ENCODE data around the gene AKT1S1. TPM values are rescaled to one million over a fixed set of nuclear protein-coding genes. Genes with fewer than 3 reads are reported as not detected.

AKT1S1 gene
- total RNA-seq, 4 donors from 2014 or later = 2.6 to 26.7 (median 5.9) TPM

- H3K27me3 ChIP-seq = no peaks in the 10 kb centered on the region
- H3K4me3 ChIP-seq = no peak overlapping the region
- H3K4me1 ChIP-seq = no peaks in the 10 kb centered on the region
- H3K27ac ChIP-seq = no peak overlapping the region
- intact Hi-C loops (cut with DNase I; ENCODE audit: low total_unique reads) = no loop called here
- H3K9me3 ChIP-seq = no peaks in the 10 kb centered on the region
- TF ChIP-seq CTCF (IDR thresholded peaks at IDR 0.05) = no peak
- TF ChIP-seq POLR2A (IDR thresholded peaks at IDR 0.05) = no peak
- no peaks in the 10 kb centered on the region for H3K36me3 ChIP-seq
- no peak for DNase-seq
Observed at GRCh38 chr19:49923055-49924003, 46.2 kb upstream of the AKT1S1 start.

DNA sequence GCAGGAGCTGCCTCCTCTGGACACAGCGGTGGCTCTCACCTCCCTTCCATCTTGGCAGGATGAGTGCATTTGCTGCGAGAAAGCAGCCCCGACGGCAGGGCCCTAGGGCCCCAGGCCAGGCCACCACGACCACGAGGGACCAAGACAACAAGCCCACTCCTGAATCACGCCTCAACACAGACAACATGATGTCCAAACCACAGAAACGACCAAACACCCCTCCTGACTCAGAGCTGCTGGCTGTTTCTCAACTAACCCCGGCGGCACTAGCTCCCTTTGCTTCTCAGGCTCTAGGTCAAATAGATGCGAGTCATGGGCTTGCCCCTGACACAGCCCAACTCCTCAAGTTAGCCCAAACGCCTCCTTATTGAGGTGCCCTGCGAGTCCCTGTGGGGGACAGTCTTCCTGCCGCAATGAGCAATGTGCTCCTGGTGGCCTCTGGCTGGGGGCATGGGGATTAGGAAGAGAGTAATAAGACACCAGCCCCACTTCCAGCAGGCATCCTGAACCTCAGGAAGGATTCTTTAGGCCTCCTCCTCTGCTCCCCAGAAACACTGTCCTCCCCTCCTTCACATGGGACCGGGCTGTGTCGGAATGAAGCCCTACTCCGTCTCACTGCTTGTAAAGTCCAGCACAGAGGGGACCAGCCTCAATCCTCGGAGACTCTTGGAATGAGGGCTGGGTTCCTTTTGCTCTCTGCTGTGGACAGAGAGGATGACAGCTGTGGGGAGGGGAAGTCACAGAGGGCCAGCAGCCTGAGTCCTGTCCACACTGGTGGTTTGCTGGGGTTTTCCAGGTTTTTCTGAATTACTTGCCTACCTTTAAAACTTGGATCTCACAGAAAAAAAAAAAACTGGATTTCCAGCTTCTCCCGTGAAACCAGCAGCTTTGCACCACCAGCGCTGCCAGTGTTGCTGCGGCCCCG lies 45.0 kb upstream of the AKT1S1 start:
- Histone ChIP-seq H3K4me3 (no peak overlapping the region), H3K27ac (no peak overlapping the region), H3K9me3 (no peaks in the 10 kb centered on the region), H3K36me3 (no peaks in the 10 kb centered on the region), H3K27me3 (no peaks in the 10 kb centered on the region), H3K4me1 (no peaks in the 10 kb centered on the region)
- TF ChIP-seq CTCF (IDR thresholded peaks at IDR 0.05) = no peak
- TF ChIP-seq POLR2A (IDR thresholded peaks at IDR 0.05) = no peak
- intact Hi-C loops (cut with DNase I; ENCODE audit: low total_unique reads) = no loop called here
- DNase-seq = no peak

DNA sequence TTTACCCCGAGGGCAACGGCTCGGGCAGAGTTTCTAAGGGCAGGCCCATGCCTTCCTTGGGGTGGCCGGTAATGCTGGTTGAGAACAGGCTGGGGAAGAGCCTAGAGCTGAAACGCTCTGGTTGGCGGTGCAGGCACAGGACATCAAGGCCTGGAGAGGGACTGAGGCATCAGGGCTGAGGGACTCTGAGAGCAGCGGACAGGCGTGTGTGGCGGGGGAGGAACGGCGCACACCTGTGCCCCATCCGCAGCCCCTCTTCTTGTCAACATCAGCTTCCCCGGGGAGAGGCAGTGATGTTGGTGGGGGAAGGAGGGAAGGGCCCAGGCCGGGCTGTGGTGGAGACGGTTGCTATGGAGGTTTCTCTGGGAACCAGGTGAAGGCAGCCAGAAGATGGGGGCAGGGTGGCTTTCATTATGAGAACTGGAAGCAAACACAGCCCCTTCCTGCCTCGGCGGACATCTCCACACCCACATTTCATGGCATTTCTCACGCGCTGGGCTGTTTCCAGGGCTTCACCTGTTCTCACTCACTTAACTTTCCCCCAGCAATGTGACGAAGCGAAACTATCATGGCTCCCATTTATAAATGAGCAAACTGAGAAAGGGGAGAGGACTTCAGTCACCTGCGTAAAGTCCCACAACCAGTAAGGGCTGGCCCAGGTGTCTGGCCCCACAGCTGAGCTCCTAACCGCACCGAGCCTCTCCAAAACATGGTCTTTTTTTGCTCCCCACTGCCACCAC lies 43.6 kb upstream of the AKT1S1 start:
- no peaks in the 10 kb centered on the region for H3K36me3 ChIP-seq
- intact Hi-C loops (cut with DNase I; ENCODE audit: low total_unique reads) = no loop called here

GRCh38 chr19:49918089-49918488 lies 40.9 kb upstream of the AKT1S1 start:
- DNase-seq = no peak
- TF ChIP-seq POLR2A (IDR thresholded peaks at IDR 0.05) (no peak), CTCF (IDR thresholded peaks at IDR 0.05) (no peak)
- H3K4me1 ChIP-seq = peaks cover 0 to 3% of the 10 kb centered on the region in 2 donors
- H3K27me3 ChIP-seq = no peaks in the 10 kb centered on the region
- H3K4me3 ChIP-seq = no peak overlapping the region
- intact Hi-C loops (cut with DNase I; ENCODE audit: low total_unique reads) = no loop called here
- H3K27ac ChIP-seq = no peak overlapping the region
- H3K36me3 ChIP-seq = no peaks in the 10 kb centered on the region
- H3K9me3 ChIP-seq = no peaks in the 10 kb centered on the region

More for the DNA sequence above, 43.6 kb upstream of the AKT1S1 start:
- Histone ChIP-seq H3K4me3 (no peak overlapping the region), H3K27ac (no peak overlapping the region), H3K9me3 (no peaks in the 10 kb centered on the region), H3K4me1 (no peaks in the 10 kb centered on the region), H3K27me3 (no peaks in the 10 kb centered on the region)
- no peak for DNase-seq
- no peak for TF ChIP-seq CTCF (IDR thresholded peaks at IDR 0.05)
- TF ChIP-seq POLR2A (IDR thresholded peaks at IDR 0.05) = no peak
